GM18517 (cell line): ENCODE data around the gene TMEM126B.

Source experiments
- ATAC-seq: cut with Tn5 transposase; IDR thresholded peaks from one replicate; pipeline ENCODE4 v1.9.1; 2021; ENCODE audit warnings: mild to moderate bottlenecking, moderate library complexity; ENCODE audit not compliant: unreplicated experiment

The TMEM126B gene

DNA sequence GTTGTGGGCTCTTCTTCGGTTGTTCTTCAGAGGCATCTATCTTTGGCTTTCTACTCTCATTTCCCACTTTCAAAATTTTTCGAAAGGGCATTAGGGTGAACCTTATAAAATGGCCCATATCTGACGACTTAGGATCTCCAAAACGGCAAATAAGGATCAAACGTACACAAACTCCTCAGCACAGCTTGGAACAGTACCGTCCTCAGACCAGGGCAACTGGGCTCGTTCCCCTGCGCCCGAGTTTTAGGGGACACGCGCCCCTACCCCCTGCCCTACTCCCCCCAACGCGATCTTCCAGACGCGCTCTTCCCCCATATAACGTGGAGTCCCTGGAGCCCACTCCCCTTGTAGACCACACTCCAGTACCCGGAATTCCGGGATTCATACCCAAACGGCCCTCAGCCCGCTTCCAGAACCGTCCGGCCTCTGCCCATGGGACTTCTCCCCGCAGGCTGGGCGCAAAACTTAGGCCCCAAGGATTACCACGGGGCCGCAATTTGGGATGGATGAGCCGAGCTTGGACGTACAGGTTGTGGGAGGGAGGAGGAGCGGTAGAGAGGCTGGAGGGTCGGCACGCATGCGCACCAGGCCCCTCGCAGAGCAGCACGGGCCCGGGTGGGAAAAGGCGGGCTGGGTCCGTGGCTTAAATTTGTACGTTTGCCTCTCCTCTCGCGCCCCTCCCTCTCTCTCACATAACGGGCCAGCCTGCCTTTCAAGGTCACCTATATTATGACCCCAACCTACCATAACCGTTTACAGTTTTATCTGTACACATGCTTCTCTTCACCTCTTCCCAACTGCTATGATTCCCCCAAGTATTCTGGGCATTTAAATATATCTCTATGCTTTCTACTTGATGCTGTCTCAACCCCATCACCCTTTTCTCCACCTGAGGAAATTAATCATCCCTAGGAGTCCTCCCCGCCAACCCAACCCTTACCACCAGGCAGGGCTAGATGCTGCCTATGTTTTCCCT, 54.2 kb downstream of the TMEM126B start:
- peak; percentile 83 for ATAC-seq

DNA sequence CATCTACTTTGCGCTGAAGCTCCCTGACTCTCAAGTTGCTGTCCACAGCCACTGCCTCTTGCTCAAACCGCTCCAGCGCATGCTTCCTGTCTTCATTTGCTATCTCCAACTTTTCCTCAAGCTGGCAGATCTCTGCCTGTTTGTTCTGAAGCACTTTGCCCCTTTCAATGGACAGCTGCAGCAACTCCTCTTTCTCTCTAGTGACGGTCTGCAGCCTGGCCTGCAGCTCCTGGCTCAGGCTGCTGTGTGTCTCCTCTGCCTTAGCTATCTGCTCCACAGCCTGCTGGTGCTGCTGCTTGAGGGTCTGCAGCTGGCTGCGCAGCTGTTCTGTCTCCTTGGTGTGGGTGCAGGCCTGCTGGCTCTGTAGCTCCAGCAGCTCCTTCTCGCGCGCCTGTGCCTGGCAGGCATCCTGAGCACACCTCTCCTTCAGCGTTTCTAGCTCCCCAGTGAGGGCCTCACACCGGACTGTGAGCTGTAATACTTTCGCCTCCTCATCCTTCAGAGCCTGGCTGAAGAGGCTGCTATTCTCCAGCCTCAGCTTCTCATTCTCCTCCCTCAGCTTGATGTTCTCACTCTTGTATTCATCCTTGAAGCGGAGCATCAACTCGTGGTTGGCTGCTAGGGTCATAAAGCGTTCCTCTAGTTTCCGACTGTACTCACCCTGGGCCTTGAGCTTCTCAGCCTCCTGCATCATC, 56.9 kb downstream of the TMEM126B start:
- no peak for ATAC-seq

DNA sequence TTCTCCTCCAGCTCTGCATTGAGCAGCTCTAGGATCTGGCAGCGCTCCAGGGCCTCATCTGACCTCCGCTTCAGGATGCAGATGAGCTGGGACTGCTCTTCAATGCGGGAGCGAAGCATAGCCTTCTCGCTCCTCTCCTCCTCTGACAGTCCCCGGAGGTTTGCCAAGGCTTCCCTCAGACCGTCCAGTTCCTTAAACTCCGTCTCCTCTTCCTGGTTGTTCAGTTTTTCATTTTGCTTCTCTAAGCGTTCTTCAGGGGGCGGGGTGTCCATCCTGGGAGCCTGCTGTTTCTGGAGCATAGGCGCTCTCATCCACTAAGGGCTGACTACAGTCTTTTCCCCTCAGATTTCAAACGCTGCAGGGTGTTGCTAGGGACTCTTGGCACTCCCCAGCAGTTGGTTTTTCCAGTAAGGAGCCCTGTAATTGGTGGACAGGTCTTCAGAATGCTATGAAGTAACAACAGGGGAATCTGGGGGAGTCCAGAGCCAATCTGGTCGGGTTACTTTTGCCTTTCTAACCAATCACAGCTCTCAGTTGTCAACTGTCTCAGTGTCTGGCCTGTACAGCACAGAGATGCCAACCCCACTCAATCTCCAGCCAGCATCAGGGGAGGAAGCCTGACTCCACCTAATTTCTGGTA, 57.5 kb downstream of the TMEM126B start, which contains the start of gene CCDC89:
CCDC89 (minus strand) TSS at position 376 of the 640 bp plus-strand sequence; CDS start at position 311, 65 bp downstream.
- no peak for ATAC-seq
